ENCODE data around the gene IFT52.

Gene IFT52

GRCh38 chr20:43694763-43695162 is 104.0 kb downstream of the IFT52 start:
- no peak for DNase-seq

- no peak for DNase-seq
These were observed 104.8 kb downstream of the IFT52 start for GRCh38 chr20:43695571-43695970.
